Panc1 (cell line): ENCODE results near the gene PARP12. TPM values are rescaled to one million over a fixed set of nuclear protein-coding genes. Genes with fewer than 3 reads are reported as not detected.
A peak's percentile ranks its signal among the peaks of the same experiment; 100 is the strongest.

Experiments
- ATAC-seq: fragments of 200-7000 bp; cut with Tn5 transposase; 2 replicates; pipeline ENCODE4 v1.9.1; 2020; ENCODE audit warnings: mild to moderate bottlenecking, moderate library complexity
- BruUV-seq: library from RNA; stranded (reverse); fragments of 400-500 nt; replicated peaks from 2 replicates; lab custom pipeline; 2021; lab: Mats Ljungman, UMichigan
- CTCF ChIA-PET: fragments of 300-600 bp; sonication (Branson Sonifier 250); formaldehyde crosslinking; loops from one replicate; lab custom pipeline; 2022; ENCODE audit warnings: antibody characterized with exemption; lab: Charles Lee
- POLR2A ChIA-PET: fragments of 300-600 bp; sonication (Branson Sonifier 250); formaldehyde crosslinking; loops from one replicate; lab custom pipeline; 2022; ENCODE audit warnings: antibody characterized with exemption; lab: Charles Lee
- DNase-seq: peaks from one replicate; pipeline ENCODE4 v3.0.0-alpha.2; 2010; ENCODE audit warnings: low read depth, low spot score
- H3K27ac ChIP-seq: 2 replicates; pipeline ENCODE4 v1.5.1; 2011; ENCODE audit warnings: mild to moderate bottlenecking, low read length, inconsistent platforms
- H3K27me3 ChIP-seq: fragments of 200-500 bp; sonication (Bioruptor generic); 2 replicates; pipeline ENCODE4 v1.6.0; 2014; ENCODE audit warnings: low read length, inconsistent platforms; ENCODE audit not compliant: control insufficient read depth, insufficient read depth
- H3K36me3 ChIP-seq: fragments of 200-500 bp; sonication (Bioruptor generic); 2 replicates; pipeline ENCODE4 v1.5.1; 2014; ENCODE audit warnings: inconsistent platforms, mild to moderate bottlenecking, low read length, moderate library complexity; ENCODE audit not compliant: control insufficient read depth, insufficient read depth
- H3K4me1 ChIP-seq: 2 replicates; pipeline ENCODE4 v1.5.1; 2011; ENCODE audit warnings: inconsistent platforms, mild to moderate bottlenecking, low read length, moderate library complexity; ENCODE audit not compliant: control insufficient read depth, insufficient read depth
- H3K4me3 ChIP-seq, 2 experiments: 2 replicates each; pipeline ENCODE4 v1.5.1; 2011 to 2012; ENCODE audit warnings: low read depth in 2 of 2, low read length in 2 of 2, mild to moderate bottlenecking in 2 of 2, inconsistent platforms in 1 of 2, moderate library complexity in 1 of 2
- H3K9me3 ChIP-seq: fragments of 200-500 bp; sonication (Bioruptor generic); 2 replicates; pipeline ENCODE4 v1.5.1; 2014; ENCODE audit warnings: low read depth, mild to moderate bottlenecking, inconsistent platforms, low read length, moderate library complexity; ENCODE audit not compliant: control insufficient read depth, insufficient read depth
- CTCF ChIP-seq: fragments of 450-650 bp; IDR thresholded peaks from 2 replicates; pipeline ENCODE4 v1.5.1; 2017; ENCODE audit warnings: mild to moderate bottlenecking
- POLR2AphosphoS5 ChIP-seq: IDR thresholded peaks from 2 replicates; pipeline ENCODE4 v1.6.1; 2012; ENCODE audit warnings: mild to moderate bottlenecking, low read depth, low read length, moderate library complexity
- REST ChIP-seq, 2 experiments: IDR thresholded peaks; 2 replicates each; pipeline ENCODE4 v1.6.1; 2011 to 2012; ENCODE audit warnings: low read depth in 2 of 2, control low read depth in 1 of 2, low read length in 1 of 2, mild to moderate bottlenecking in 1 of 2, moderate library complexity in 1 of 2; ENCODE audit not compliant: insufficient read depth in 1 of 2
- SIN3A ChIP-seq: IDR thresholded peaks from 2 replicates; pipeline ENCODE4 v1.6.1; 2012; ENCODE audit warnings: low read depth, mild to moderate bottlenecking, low read length, moderate library complexity, borderline replicate concordance; ENCODE audit not compliant: insufficient read depth
- TCF7L2 ChIP-seq: IDR thresholded peaks from 2 replicates; pipeline ENCODE4 v1.6.1; 2011; ENCODE audit warnings: mild to moderate bottlenecking, low read depth, low read length, inconsistent platforms
- in situ Hi-C: cut with HindIII; loops from 2 replicates; pipeline ENCODE4 v1.10.0; 2016; ENCODE audit warnings: low sequenced_read_pairs, low pct_unique_long_range_greater_than_20kb
- intact Hi-C: fragments of 100-400 bp; cut with micrococcal nuclease; formaldehyde crosslinking; loops from one replicate; pipeline ENCODE4 v1.10.0; 2022; ENCODE audit not compliant: unreplicated experiment
- total RNA-seq: library from RNA; stranded (reverse); gene quantifications from one replicate; pipeline ENCODE4 v1.2.1, GENCODE V29; 2021; ENCODE audit not compliant: unreplicated experiment

The PARP12 gene
- total RNA-seq, 1 experiment from 2014 or later = 31.7 TPM

- peaks cover 34% of the 10 kb centered on the region for H3K4me1 ChIP-seq
- ATAC-seq = peak; percentile 40
- peak overlapping the region; percentile 88 for H3K27ac ChIP-seq
- BruUV-seq = no TSS peak
- no peak for DNase-seq
- no peak for TF ChIP-seq TCF7L2
- no peak for TF ChIP-seq SIN3A
- no peak for TF ChIP-seq REST (IDR thresholded peaks at IDR 0.05; ENCODE audit: insufficient read depth in 1 of 2, low read depth in 2 of 2, low read length in 1 of 2)
- no peak for TF ChIP-seq CTCF
- no peak for TF ChIP-seq POLR2AphosphoS5
- H3K27me3 ChIP-seq = no peaks in the 10 kb centered on the region
- peaks cover 13% of the 10 kb centered on the region for H3K9me3 ChIP-seq
- CTCF ChIA-PET = no interaction called here
- intact Hi-C loops = no loop called here
- in situ Hi-C loops = no loop called here
- POLR2A ChIA-PET = interaction anchor here (0.7 kb wide), 1 partner anchor 22 kb away, joined by 5 read pairs; no protein-coding TSS in a partner anchor
- no peaks in the 10 kb centered on the region for H3K36me3 ChIP-seq
- H3K4me3 ChIP-seq = peak overlapping the region; percentile 64 to 83
These were observed 628 bp downstream of the PARP12 start for GRCh38 chr7:140062118-140062527.

GRCh38 chr7:140061607-140061930 lies 1.2 kb downstream of the PARP12 start:
- H3K27ac ChIP-seq = peak overlapping the region; percentile 88
- H3K27me3 ChIP-seq = no peaks in the 10 kb centered on the region
- intact Hi-C loops (no loop called here), in situ Hi-C loops (no loop called here)
- no peak for DNase-seq
- H3K36me3 ChIP-seq = no peaks in the 10 kb centered on the region
- H3K9me3 ChIP-seq = peaks cover 7% of the 10 kb centered on the region
- ChIA-PET POLR2A (no interaction called here), CTCF (no interaction called here)
- H3K4me1 ChIP-seq = peaks cover 34% of the 10 kb centered on the region
- TF ChIP-seq SIN3A (no peak), TCF7L2 (no peak), POLR2AphosphoS5 (no peak), REST (IDR thresholded peaks at IDR 0.05; ENCODE audit: insufficient read depth in 1 of 2, low read depth in 2 of 2, low read length in 1 of 2) (no peak)
- BruUV-seq = no TSS peak
- ATAC-seq = no peak
- peak overlapping the region; percentile 64 to 83 for H3K4me3 ChIP-seq
